H1 (cell line): ENCODE data around the gene SUZ12.
"Not testable (repeated sequence)": the region's sequence is repeated elsewhere in the genome, so short reads cannot be mapped to it uniquely, and the experiment has no call there.

Source experiments
- ATF2 ChIP-seq: IDR thresholded peaks from 2 replicates; pipeline ENCODE4 v1.6.1; 2012; ENCODE audit warnings: low read length, inconsistent platforms
- CTCF ChIP-seq, 3 experiments: IDR thresholded peaks; 1 replicate in 2 of 3; 2 replicates in 1 of 3; pipeline versions ENCODE4 v1.5.1 to v1.6.1; 2011; ENCODE audit warnings: low read length in 3 of 3, mild to moderate bottlenecking in 3 of 3, inconsistent platforms in 2 of 3, low read depth in 1 of 3, moderate library complexity in 1 of 3; ENCODE audit not compliant: insufficient read depth in 1 of 3; ENCODE audit errors: control extremely low read depth in 1 of 3
- EZH2 ChIP-seq: fragments of 200-600 bp; sonication (generic); IDR thresholded peaks from 2 replicates; pipeline ENCODE4 v1.7.1; 2012; ENCODE audit warnings: low read depth, mild to moderate bottlenecking, moderate library complexity, low read length, inconsistent platforms; ENCODE audit not compliant: severe bottlenecking
- GABPA ChIP-seq: IDR thresholded peaks from 2 replicates; pipeline ENCODE4 v1.6.1; 2011; ENCODE audit warnings: mild to moderate bottlenecking, low read length, moderate library complexity, borderline replicate concordance; ENCODE audit not compliant: insufficient read depth
- KDM1A ChIP-seq: fragments of 200-600, 300-600 bp; sonication (generic); IDR thresholded peaks from 2 replicates; pipeline ENCODE4 v1.7.1; 2016; ENCODE audit warnings: mild to moderate bottlenecking, low read length, borderline replicate concordance
- POLR2A ChIP-seq, 2 experiments: IDR thresholded peaks; 1 replicate in 1 of 2; 2 replicates in 1 of 2; pipeline ENCODE4 v1.6.1; 2011; ENCODE audit warnings: low read depth in 2 of 2, low read length in 2 of 2, mild to moderate bottlenecking in 2 of 2; ENCODE audit errors: control extremely low read depth in 1 of 2
- POLR2AphosphoS5 ChIP-seq: IDR thresholded peaks from 2 replicates; pipeline ENCODE4 v1.6.1; 2011; ENCODE audit warnings: low read depth, low read length
- RAD21 ChIP-seq, 2 experiments: IDR thresholded peaks in 1 of 2; conservative IDR thresholded peaks in 1 of 2; 2 replicates each; pipeline ENCODE4 v1.6.1; 2011; ENCODE audit warnings: low read depth in 2 of 2, low read length in 2 of 2, improper control_type of control experiment in 1 of 2, inconsistent platforms in 1 of 2, mild to moderate bottlenecking in 1 of 2, moderate library complexity in 1 of 2
- SP1 ChIP-seq: IDR thresholded peaks from 2 replicates; pipeline ENCODE4 v1.6.1; 2011; ENCODE audit warnings: low read depth, low read length
- TBP ChIP-seq: IDR thresholded peaks from 2 replicates; pipeline ENCODE4 v1.6.1; 2011; ENCODE audit warnings: low read depth, low read length, improper control_type of control experiment
- TEAD4 ChIP-seq: IDR thresholded peaks from 2 replicates; pipeline ENCODE4 v1.6.1; 2012; ENCODE audit warnings: low read depth, low read length, inconsistent platforms, mixed read lengths
- USF2 ChIP-seq: IDR thresholded peaks from 2 replicates; pipeline ENCODE4 v1.6.1; 2011; ENCODE audit warnings: low read length, improper control_type of control experiment
- ZNF274 ChIP-seq: IDR thresholded peaks from 2 replicates; pipeline ENCODE4 v1.7.0; 2012; ENCODE audit warnings: low read length, borderline replicate concordance; ENCODE audit errors: extremely low read depth

GRCh38 chr17:31951953-31952352 lies 15.1 kb downstream of the SUZ12 start:
- not testable (repeated sequence) for TF ChIP-seq POLR2A (IDR thresholded peaks at IDR 0.05; ENCODE audit: control extremely low read depth in 1 of 2, low read depth in 2 of 2, low read length in 2 of 2); CTCF (IDR thresholded peaks at IDR 0.05; ENCODE audit: control extremely low read depth in 1 of 3, insufficient read depth in 1 of 3, low read depth in 1 of 3, low read length in 3 of 3); TEAD4; ZNF274; POLR2AphosphoS5; TBP; USF2; GABPA; SP1; ATF2; RAD21 (IDR thresholded peaks at IDR 0.05 in 1 of 2, conservative IDR thresholded peaks at IDR 0.05 in 1 of 2; ENCODE audit: low read depth in 2 of 2, low read length in 2 of 2); KDM1A; EZH2
